Measurements from ENCODE around the gene NTNG1.

NTNG1 gene

GRCh38 chr1:107147843-107148242 lies 7.0 kb downstream of the NTNG1 start:
- TF ChIP-seq CTCF (IDR thresholded peaks at IDR 0.05), result no peak
- H3K9me3 Mint-ChIP-seq, result no peaks in the 10 kb centered on the region
- no peaks in the 10 kb centered on the region for H3K36me3 Mint-ChIP-seq (ENCODE audit: low read depth)
- H3K4me1 Mint-ChIP-seq, result no peaks in the 10 kb centered on the region
- H3K27ac Mint-ChIP-seq, result no peak overlapping the region
- DNase-seq, result no peak
- H3K4me3 Mint-ChIP-seq, result no peak overlapping the region
- H3K27me3 Mint-ChIP-seq (ENCODE audit: low read depth, poor library complexity), result no peaks in the 10 kb centered on the region

DNA sequence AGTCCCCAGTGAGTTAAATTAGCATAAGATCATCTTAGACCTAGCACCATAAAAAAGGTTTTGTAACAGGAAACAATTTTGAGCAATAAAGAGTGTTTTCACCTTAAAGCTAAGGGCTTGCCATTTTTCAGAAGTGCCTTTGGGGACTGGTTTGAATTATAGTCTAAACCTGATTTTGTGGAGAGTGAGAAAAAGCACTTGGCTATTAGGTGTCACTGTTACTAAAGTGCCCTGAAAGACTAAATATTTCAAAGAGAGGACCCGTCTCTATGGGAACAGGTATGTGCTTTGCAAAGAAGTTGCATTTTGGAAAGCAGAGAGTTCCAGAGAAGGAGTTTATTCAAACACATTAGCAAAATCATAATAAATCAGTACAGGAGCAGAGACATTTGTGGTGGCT lies 9.1 kb downstream of the NTNG1 start:
- Mint-ChIP-seq H3K4me3 (no peak overlapping the region), H3K4me1 (no peaks in the 10 kb centered on the region), H3K9me3 (no peaks in the 10 kb centered on the region), H3K27me3 (ENCODE audit: low read depth, poor library complexity) (no peaks in the 10 kb centered on the region), H3K36me3 (ENCODE audit: low read depth) (no peaks in the 10 kb centered on the region), H3K27ac (no peak overlapping the region)
- no peak for TF ChIP-seq CTCF (IDR thresholded peaks at IDR 0.05)
- DNase-seq, result no peak

GRCh38 chr1:107151295-107151694 lies 10.5 kb downstream of the NTNG1 start:
- TF ChIP-seq CTCF (IDR thresholded peaks at IDR 0.05), result no peak
- DNase-seq, result no peak
- Mint-ChIP-seq H3K4me3 (no peak overlapping the region), H3K4me1 (no peaks in the 10 kb centered on the region), H3K9me3 (no peaks in the 10 kb centered on the region), H3K27ac (no peak overlapping the region), H3K27me3 (ENCODE audit: low read depth, poor library complexity) (no peaks in the 10 kb centered on the region), H3K36me3 (ENCODE audit: low read depth) (no peaks in the 10 kb centered on the region)

- no peaks in the 10 kb centered on the region for H3K4me1 Mint-ChIP-seq
- no peak overlapping the region for H3K4me3 Mint-ChIP-seq
- no peak overlapping the region for H3K27ac Mint-ChIP-seq
- H3K9me3 Mint-ChIP-seq, result no peaks in the 10 kb centered on the region
- DNase-seq, result no peak
- TF ChIP-seq CTCF (IDR thresholded peaks at IDR 0.05), result no peak
- no peaks in the 10 kb centered on the region for H3K36me3 Mint-ChIP-seq (ENCODE audit: low read depth)
- no peaks in the 10 kb centered on the region for H3K27me3 Mint-ChIP-seq (ENCODE audit: low read depth, poor library complexity)
Observed at GRCh38 chr1:107152395-107152794, 11.6 kb downstream of the NTNG1 start.

- Mint-ChIP-seq H3K27ac (no peak overlapping the region), H3K4me1 (no peaks in the 10 kb centered on the region), H3K9me3 (no peaks in the 10 kb centered on the region), H3K27me3 (ENCODE audit: low read depth, poor library complexity) (no peaks in the 10 kb centered on the region), H3K4me3 (no peak overlapping the region), H3K36me3 (ENCODE audit: low read depth) (no peaks in the 10 kb centered on the region)
- TF ChIP-seq CTCF (IDR thresholded peaks at IDR 0.05), result no peak
- no peak for DNase-seq
Observed at GRCh38 chr1:107153014-107153413, 12.2 kb downstream of the NTNG1 start.

DNA sequence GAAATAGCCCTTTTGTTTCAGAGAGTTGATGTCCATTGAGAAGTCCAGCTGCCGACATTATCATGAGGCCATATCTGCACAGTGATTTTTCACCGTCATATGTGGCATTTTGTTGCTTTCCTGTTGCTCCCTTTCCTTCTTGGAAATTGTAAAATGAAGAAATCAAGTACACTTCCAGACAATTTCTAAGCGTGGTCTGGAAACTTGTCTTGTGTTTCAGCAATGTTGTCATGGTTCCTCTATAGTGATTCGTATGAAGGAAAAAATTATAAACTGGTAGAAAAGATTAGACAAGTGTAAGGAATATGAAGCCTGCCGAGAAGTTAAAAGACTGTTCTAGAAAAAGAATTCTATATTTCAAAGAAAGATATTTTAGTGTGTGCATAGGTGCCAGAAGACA lies 17.7 kb downstream of the NTNG1 start:
- no peak for DNase-seq
- H3K4me1 Mint-ChIP-seq, result no peaks in the 10 kb centered on the region
- TF ChIP-seq CTCF (IDR thresholded peaks at IDR 0.05), result no peak
- H3K4me3 Mint-ChIP-seq, result no peak overlapping the region
- H3K27ac Mint-ChIP-seq, result no peak overlapping the region
- no peaks in the 10 kb centered on the region for H3K36me3 Mint-ChIP-seq (ENCODE audit: low read depth)
- H3K27me3 Mint-ChIP-seq (ENCODE audit: low read depth, poor library complexity), result no peaks in the 10 kb centered on the region
- H3K9me3 Mint-ChIP-seq, result no peaks in the 10 kb centered on the region

Measured in nephron progenitor cell (in vitro differentiated cells).